OCI-LY7 (cell line): ENCODE measurements around the gene SPSB1. TPM values are rescaled to one million over a fixed set of nuclear protein-coding genes. Genes with fewer than 3 reads are reported as not detected.

ENCODE experiments used
- BruUV-seq: library from RNA; stranded (reverse); fragments of 400-500 nt; replicated peaks from 2 replicates; lab custom pipeline; 2021; lab: Mats Ljungman, UMichigan
- CTCF ChIA-PET: fragments of 300-600 bp; sonication (Branson Sonifier 250); formaldehyde crosslinking; loops from one replicate; lab custom pipeline; 2022; ENCODE audit warnings: antibody characterized with exemption; ENCODE audit not compliant: unreplicated experiment; lab: Charles Lee
- POLR2A ChIA-PET: fragments of 300-600 bp; sonication (Branson Sonifier 250); formaldehyde crosslinking; loops from one replicate; lab custom pipeline; 2022; ENCODE audit warnings: antibody characterized with exemption; lab: Charles Lee
- DNase-seq: peaks from one replicate; pipeline ENCODE4 v3.0.0-alpha.2; 2015; ENCODE audit warnings: low spot score
- H2AFZ ChIP-seq: fragments of 200-600 bp; sonication (generic), shearing (Covaris generic); 2 replicates; pipeline ENCODE4 v1.6.1; 2014; ENCODE audit warnings: mild to moderate bottlenecking, antibody characterized with exemption, low read length, moderate library complexity
- H3K27ac ChIP-seq: fragments of 200-600 bp; sonication (generic); 2 replicates; pipeline ENCODE4 v1.5.1; 2014; ENCODE audit warnings: mixed run types, low read depth, mild to moderate bottlenecking, moderate library complexity, low read length, inconsistent platforms; ENCODE audit not compliant: poor library complexity, severe bottlenecking
- H3K36me3 ChIP-seq: fragments of 200-600 bp; sonication (generic); 2 replicates; pipeline ENCODE4 v1.6.1; 2014; ENCODE audit warnings: mild to moderate bottlenecking, antibody characterized with exemption, low read length, moderate library complexity, mixed read lengths; ENCODE audit not compliant: insufficient read depth
- H3K4me1 ChIP-seq: fragments of 200-600 bp; sonication (generic); 2 replicates; pipeline ENCODE4 v1.5.1; 2014; ENCODE audit warnings: mild to moderate bottlenecking, low read length; ENCODE audit not compliant: insufficient read depth, poor library complexity, severe bottlenecking
- H3K4me2 ChIP-seq: fragments of 200-600 bp; sonication (generic); 2 replicates; pipeline ENCODE4 v1.6.1; 2014; ENCODE audit warnings: mild to moderate bottlenecking, low read length
- H3K4me3 ChIP-seq: fragments of 200-600 bp; sonication (generic); 2 replicates; pipeline ENCODE4 v1.5.1; 2014; ENCODE audit warnings: mild to moderate bottlenecking, low read depth, low read length; ENCODE audit not compliant: poor library complexity, severe bottlenecking
- H3K79me2 ChIP-seq: fragments of 200-600 bp; sonication (generic); 2 replicates; pipeline ENCODE4 v1.6.1; 2016; ENCODE audit warnings: low read depth, mild to moderate bottlenecking, low read length, moderate library complexity, mixed read lengths; ENCODE audit not compliant: insufficient read depth
- H3K9me2 ChIP-seq: fragments of 200-600 bp; sonication (generic); 2 replicates; pipeline ENCODE4 v1.6.1; 2016; ENCODE audit warnings: mild to moderate bottlenecking, low read length, mixed read lengths; ENCODE audit not compliant: insufficient read depth
- H3K9me3 ChIP-seq: fragments of 200-600 bp; sonication (generic); 2 replicates; pipeline ENCODE4 v1.6.1; 2014; ENCODE audit warnings: mild to moderate bottlenecking, mixed run types, low read length, mixed read lengths
- H4K20me1 ChIP-seq: fragments of 200-600 bp; sonication (generic); 2 replicates; pipeline ENCODE4 v1.6.1; 2014; ENCODE audit warnings: mild to moderate bottlenecking, antibody characterized with exemption, low read length, moderate library complexity, mixed read lengths; ENCODE audit not compliant: insufficient read depth
- EZH2phosphoT487 ChIP-seq: fragments of 200-600 bp; sonication (generic); IDR thresholded peaks from 2 replicates; pipeline ENCODE4 v1.6.1; 2018; ENCODE audit warnings: low read depth, borderline replicate concordance, mild to moderate bottlenecking, mixed run types, antibody characterized with exemption, low read length, moderate library complexity, mixed read lengths
- intact Hi-C: fragments of 100-400 bp; cut with micrococcal nuclease; formaldehyde crosslinking; loops from one replicate; pipeline ENCODE4 v1.10.0; 2022; ENCODE audit not compliant: unreplicated experiment
- total RNA-seq, 2 experiments: library from RNA; depleted of rRNA in 1 of 2; stranded (reverse); fragments of >200 nt in 1 of 2; shearing (Covaris generic) in 1 of 2; gene quantifications; 2 replicates each; pipeline ENCODE4 v1.2.3, GENCODE V29; 2014 to 2022
- TF ChIP-seq, protein P1 (sequence below): fragments of 200-600 bp; sonication (generic); conservative IDR thresholded peaks from 2 replicates; pipeline ENCODE4 v1.5.1; 2014; ENCODE audit warnings: mild to moderate bottlenecking, antibody characterized with exemption, low read length, moderate library complexity, mixed read lengths

SPSB1 gene
- total RNA-seq, 2 experiments from 2014 or later, result 1.2 to 14.0 TPM

DNA sequence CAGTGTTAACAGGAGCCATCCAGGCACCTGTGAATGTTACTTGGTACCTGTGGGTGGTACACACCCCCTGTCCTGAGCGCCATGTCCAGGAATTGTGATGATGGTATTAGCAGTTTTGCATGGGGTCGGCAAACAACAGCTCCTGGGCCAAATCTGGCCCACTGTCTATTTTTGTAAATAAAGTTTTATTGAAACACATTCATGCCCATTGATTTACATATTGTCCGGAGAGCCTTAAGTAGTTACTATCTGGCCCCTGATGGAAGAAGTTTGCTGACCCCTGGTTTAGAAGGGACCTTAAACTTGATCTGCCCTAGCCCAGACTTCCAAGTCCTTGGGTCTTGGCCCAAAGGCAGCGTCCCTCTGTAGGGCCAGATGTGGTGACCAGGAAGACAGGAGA lies 58.3 kb downstream of the SPSB1 start:
- no TSS peak for BruUV-seq
- Histone ChIP-seq H3K27ac (no peak overlapping the region), H2AFZ (no peak overlapping the region), H3K9me2 (no peaks in the 10 kb centered on the region), H3K36me3 (peaks cover 3% of the 10 kb centered on the region), H3K4me2 (no peak overlapping the region), H3K79me2 (no peaks in the 10 kb centered on the region), H3K9me3 (no peaks in the 10 kb centered on the region), H3K4me3 (no peak overlapping the region), H3K4me1 (peaks cover 16% of the 10 kb centered on the region), H4K20me1 (no peaks in the 10 kb centered on the region)
- TF ChIP-seq EZH2phosphoT487, result no peak
- TF ChIP-seq, protein P1, sequence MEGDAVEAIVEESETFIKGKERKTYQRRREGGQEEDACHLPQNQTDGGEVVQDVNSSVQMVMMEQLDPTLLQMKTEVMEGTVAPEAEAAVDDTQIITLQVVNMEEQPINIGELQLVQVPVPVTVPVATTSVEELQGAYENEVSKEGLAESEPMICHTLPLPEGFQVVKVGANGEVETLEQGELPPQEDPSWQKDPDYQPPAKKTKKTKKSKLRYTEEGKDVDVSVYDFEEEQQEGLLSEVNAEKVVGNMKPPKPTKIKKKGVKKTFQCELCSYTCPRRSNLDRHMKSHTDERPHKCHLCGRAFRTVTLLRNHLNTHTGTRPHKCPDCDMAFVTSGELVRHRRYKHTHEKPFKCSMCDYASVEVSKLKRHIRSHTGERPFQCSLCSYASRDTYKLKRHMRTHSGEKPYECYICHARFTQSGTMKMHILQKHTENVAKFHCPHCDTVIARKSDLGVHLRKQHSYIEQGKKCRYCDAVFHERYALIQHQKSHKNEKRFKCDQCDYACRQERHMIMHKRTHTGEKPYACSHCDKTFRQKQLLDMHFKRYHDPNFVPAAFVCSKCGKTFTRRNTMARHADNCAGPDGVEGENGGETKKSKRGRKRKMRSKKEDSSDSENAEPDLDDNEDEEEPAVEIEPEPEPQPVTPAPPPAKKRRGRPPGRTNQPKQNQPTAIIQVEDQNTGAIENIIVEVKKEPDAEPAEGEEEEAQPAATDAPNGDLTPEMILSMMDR, result no peak
- CTCF ChIA-PET, result no interaction called here
- DNase-seq, result no peak
- intact Hi-C loops, result no loop called here
- POLR2A ChIA-PET, result no interaction called here

DNA sequence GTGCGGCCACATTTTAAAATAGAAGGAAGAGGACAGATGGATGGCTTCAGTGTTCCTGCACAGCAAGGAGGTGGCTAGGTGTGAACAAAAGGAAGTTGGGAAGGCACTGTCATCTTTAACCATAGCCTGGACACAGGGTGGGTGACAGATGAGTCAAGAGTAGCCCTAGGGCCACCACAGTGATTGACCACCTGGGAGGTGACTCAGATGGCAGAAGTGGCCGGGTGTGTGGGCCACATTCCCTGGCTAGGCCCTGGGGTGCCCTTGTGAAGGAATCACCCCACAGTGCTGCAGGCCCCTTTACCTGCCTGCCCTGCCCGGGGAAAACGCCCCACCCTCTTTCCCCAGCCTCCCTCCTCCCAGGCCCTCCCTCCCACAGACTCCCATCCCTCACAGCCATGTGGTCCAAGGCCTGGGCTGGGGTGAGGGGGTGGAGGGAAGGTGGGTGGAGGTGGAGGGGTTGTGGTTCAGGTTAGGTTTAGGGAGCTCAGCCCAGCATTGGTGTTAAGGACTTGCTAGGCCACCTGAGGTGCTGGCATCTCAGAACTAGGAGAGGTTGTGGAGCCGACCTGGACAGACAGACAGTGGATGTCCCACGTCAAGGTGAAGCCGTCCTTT lies 59.1 kb downstream of the SPSB1 start:
- Histone ChIP-seq H2AFZ (no peak overlapping the region), H4K20me1 (no peaks in the 10 kb centered on the region), H3K4me3 (no peak overlapping the region), H3K36me3 (peaks cover 11% of the 10 kb centered on the region), H3K27ac (no peak overlapping the region), H3K4me1 (peaks cover 8% of the 10 kb centered on the region), H3K9me2 (no peaks in the 10 kb centered on the region), H3K4me2 (no peak overlapping the region), H3K79me2 (no peaks in the 10 kb centered on the region), H3K9me3 (no peaks in the 10 kb centered on the region)
- DNase-seq, result no peak
- intact Hi-C loops, result no loop called here
- ChIA-PET CTCF (interaction anchor here (0.6 kb wide), 1 partner anchor 115 kb away, joined by 3 read pairs; no protein-coding TSS in a partner anchor), POLR2A (no interaction called here)
- BruUV-seq, result no TSS peak
- TF ChIP-seq, protein P1, result no peak
- no peak for TF ChIP-seq EZH2phosphoT487

DNA sequence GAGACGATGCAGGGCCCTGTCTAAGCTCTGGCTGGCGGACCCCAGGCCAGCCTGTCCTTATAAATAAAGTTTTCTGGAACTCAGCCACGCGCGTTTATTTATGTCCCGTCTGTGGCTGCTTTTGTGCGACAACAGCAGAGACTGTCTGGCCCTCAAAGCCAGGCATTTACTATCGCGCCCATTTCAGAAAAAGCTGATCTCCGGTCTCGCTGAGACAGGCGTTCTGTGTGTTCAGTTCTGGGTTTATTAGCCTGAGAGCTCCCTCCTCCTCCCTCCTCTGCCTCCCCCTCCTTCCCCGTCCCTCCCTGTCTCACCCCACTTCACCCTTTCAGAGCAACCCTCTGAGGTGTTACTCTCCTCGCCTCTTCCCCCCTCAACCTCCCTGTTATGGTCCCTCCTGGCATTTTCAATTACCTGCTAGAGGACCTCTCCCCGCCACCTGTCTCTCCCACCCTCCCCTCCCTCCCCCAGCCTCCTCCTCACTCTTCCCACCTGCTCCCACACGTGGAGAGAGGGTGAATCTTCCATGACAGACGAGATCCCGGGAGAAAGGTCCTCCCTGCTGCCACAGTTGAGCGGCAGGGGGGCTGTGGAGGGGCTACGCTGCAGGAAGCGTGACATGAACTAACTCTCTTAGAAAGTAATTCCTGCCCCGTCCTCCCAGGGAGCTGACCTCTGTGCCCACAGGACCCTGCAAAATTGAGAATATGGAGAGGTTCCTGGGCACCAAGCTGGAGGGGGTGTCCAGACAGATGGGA lies 59.9 kb downstream of the SPSB1 start:
- Histone ChIP-seq H3K4me2 (no peak overlapping the region), H3K9me2 (no peaks in the 10 kb centered on the region), H2AFZ (no peak overlapping the region), H3K79me2 (no peaks in the 10 kb centered on the region), H3K36me3 (peaks cover 13% of the 10 kb centered on the region), H3K9me3 (no peaks in the 10 kb centered on the region), H3K4me3 (no peak overlapping the region), H3K27ac (no peak overlapping the region), H3K4me1 (no peaks in the 10 kb centered on the region), H4K20me1 (no peaks in the 10 kb centered on the region)
- ChIA-PET POLR2A (no interaction called here), CTCF (interaction anchor here (0.6 kb wide), 1 partner anchor 116 kb away, joined by 3 read pairs; no protein-coding TSS in a partner anchor)
- no peak for DNase-seq
- no peak for TF ChIP-seq EZH2phosphoT487
- TF ChIP-seq, protein P1, result no peak
- BruUV-seq, result no TSS peak
- intact Hi-C loops, result no loop called here
